ENCODE results near the gene CAPN13.

Gene CAPN13

DNA sequence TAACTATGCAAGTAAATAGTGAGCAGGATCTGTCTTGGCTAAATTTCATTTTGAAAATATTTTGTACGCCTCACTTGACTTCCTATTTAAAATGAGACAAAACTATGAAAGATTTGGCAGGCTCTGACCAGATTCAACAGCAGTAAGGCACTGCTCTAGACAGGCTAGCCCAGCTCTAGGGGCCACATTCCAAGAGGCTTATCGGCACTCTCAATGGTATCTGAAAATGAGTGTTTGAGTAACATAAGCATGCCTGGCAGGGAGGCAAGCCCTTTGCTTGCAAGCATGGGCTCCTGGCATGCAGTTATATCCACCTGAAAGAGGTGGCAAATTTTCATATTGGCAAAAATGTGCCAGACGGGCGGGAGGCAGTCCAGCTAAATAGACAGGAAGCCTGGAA is 10.5 kb downstream of the CAPN13 start:
- in situ Hi-C loops (cut with HindIII; ENCODE audit: low pct_ligation_motif_present, low pct_unique_long_range_greater_than_20kb, low sequenced_read_pairs), result no loop called here
- DNase-seq, result no peak

DNA sequence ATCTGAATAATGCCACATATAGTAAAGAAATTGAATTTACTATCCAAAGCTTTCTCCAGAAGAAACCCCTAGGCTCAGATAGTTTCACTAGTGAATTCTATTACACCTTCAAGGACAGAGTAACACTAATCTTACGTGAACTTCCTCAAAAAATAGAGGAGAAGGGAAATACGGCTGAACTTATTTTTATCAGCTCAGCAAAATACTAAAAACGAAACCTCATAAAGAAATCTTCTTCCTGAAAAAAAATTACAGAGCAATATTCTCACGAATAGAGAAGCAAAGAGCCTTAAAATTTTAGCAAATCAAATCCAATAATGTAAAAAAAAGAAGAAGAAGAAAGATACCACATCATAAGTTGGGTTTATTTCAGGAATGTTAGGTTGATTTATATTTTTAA is 14.7 kb downstream of the CAPN13 start:
- DNase-seq, result no peak
- in situ Hi-C loops (cut with HindIII; ENCODE audit: low pct_ligation_motif_present, low pct_unique_long_range_greater_than_20kb, low sequenced_read_pairs), result no loop called here

DNA sequence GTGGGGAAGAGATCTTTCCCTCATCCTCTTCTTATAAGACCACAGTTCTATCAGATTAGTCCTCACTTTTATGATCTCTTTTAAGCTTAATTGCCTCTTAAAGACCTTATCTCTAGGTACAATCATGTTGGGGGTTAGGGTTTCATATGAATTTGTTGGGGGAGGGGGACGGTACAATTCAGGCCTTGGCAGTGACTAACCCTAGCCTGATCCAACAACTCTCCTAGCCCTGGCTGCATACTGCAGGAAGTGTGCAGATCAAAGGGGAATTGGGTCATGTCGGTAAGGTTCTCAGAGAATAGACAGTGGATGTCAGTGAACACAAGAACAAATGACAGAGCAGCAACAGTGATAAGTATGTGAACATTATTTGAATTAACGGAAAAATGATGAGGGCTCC is 16.4 kb downstream of the CAPN13 start:
- in situ Hi-C loops (cut with HindIII; ENCODE audit: low pct_ligation_motif_present, low pct_unique_long_range_greater_than_20kb, low sequenced_read_pairs), result no loop called here
- DNase-seq, result no peak

DNA sequence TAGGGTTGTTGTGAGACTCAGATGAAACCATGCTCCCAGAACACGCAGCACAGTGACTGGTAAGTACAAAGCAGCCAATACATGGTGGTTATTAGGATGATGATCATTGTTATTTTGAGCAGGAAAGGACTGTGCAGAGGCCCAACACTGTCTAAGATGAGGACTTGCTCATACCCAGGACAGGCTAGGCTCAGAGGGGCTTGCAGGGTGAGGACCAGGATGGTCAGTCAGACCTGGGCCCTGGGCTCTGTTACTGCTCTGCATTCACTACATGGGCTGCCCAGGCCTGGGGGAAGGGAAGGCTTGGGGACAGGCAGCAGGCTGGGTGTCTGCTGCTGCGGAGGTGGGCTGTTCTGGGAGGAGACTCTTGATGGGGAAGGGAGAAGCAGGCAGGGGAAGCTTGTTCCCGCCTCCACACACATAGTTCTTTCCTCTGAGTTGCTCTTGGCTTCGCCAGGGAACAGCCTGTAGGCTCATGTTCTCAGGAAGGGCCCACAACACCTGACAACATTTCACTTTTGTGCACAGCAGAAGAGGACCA is 17.5 kb downstream of the CAPN13 start:
- in situ Hi-C loops (cut with HindIII; ENCODE audit: low pct_ligation_motif_present, low pct_unique_long_range_greater_than_20kb, low sequenced_read_pairs), result no loop called here
- no peak for DNase-seq

DNA sequence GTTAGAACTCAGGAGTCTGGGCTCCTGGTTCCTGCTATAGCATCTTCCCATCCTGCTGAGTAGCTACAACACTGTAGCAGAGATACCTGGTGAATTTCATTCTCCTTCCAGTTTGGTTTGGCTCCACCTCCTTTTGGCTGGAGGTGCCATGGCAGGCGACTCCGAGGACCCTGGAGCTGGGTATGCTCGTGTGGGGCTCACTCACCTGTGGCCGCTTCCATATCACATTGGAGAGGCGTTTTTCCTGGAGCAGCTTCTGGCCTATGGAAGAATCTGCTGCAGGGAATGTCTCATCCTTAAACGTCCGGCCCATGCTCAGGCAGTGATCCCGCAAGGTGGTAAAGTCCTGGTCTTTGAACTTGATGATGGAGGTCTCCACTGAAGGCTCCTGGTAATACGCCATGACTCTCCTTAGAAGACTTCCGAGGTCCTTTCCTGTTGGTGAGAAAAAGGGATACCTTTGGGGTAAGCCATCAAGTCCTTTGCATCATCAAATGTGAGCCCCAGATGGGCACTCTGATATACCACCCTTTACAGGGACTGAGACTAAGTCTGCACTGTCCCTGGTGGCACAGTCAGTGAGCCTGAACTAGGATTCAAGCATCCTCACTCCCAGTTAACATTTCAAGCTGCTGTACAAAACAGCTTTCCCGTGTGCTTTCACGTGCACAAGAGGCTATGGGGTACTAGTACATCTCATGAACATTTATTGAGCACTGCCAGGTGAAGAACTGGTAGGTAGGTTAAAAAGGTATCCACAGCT is 20.1 kb downstream of the CAPN13 start:
- in situ Hi-C loops (cut with HindIII; ENCODE audit: low pct_ligation_motif_present, low pct_unique_long_range_greater_than_20kb, low sequenced_read_pairs), result no loop called here
- no peak for DNase-seq

DNA sequence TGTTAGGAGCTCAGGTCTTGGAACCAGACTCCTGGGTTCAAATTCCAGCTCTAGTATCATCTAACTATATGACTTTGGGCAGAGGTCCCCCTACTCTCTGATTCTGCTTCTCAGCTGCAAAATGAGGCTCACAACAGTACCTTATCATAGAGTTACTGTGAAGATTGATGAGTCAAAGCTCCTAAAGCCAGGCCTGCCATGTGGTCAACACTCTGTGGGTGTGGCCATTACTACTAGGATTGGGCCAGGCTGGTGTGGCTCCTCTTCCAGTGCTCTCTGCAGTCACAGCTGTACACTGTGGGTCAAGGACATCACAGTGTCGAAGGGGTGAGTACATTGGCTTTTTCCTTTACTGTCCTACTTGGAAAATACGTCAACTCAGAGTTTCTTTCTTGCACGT is 22.6 kb downstream of the CAPN13 start:
- DNase-seq, result no peak
- in situ Hi-C loops (cut with HindIII; ENCODE audit: low pct_ligation_motif_present, low pct_unique_long_range_greater_than_20kb, low sequenced_read_pairs), result no loop called here

DNA sequence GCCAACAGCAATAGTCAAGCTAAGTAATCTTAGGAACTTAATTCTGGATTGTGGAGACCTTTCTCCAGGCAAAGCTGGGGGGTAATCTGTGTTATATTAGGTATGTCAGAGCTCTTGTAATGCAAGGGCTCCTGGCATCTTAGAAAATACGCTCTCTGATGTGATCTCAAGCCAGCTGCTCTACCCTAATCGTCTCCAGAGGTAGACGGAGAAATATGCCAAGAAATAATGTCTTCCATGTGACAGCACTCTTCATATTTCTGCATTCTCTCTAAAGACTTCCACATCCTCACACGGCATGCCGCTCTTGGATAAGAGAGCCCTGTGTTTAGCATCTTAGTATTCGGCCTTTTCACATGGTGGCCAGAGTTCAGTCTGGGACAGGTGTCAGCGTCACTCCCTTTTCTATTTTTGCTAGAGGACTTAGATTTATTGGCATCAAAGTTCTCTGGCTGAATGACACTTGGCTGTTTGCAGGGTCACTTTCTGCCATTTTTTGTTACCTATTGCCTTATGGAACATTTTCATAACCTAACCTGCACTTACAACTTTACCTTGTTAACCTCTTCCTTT is 25.2 kb downstream of the CAPN13 start:
- no peak for DNase-seq
- in situ Hi-C loops (cut with HindIII; ENCODE audit: low pct_ligation_motif_present, low pct_unique_long_range_greater_than_20kb, low sequenced_read_pairs), result no loop called here

DNA sequence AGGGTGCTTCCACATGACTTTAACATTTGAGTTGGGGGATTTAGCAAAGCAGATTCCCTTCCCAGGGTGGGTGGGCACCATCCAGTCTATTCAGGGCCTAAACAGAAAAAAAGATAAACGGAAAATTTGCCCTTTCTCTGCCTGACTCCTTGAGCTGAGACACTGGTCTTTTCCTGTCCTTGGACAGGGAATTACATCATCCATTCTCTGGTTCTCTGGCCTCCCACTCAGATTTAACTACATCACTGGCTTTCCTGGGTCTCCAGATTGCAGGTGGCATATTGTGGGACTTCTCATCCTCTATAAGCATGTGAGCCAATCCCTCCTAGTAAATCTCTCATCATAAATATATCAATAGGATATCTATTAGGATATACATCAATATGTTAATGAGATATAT is 25.8 kb downstream of the CAPN13 start:
- in situ Hi-C loops (cut with HindIII; ENCODE audit: low pct_ligation_motif_present, low pct_unique_long_range_greater_than_20kb, low sequenced_read_pairs), result no loop called here
- DNase-seq, result no peak

DNA sequence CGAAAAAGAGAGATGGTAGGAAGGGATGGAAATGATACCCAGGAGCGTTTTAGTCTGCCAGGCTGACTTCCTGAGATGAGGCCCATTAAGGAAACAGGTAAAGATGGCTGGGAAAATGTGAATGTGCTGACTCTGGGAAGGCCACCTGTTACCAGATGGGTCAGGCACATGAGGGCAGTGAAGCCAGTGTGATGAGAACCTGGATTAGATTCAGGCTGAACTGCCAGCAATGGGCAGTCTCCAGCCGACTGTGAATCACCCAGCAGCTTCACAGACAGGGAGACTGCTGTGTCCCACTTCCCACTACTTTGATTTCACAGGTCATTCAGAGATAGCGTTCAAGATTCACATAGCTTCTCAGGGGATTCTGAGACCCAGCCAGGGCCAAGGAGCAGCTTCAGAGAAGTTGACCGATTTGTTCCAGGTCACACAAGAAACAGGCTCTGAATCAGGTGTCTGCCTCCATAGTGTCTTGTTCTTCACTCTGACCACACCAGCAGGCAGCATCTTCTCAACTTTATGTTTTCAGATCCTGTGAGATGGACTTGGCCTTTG is 26.4 kb downstream of the CAPN13 start:
- DNase-seq, result no peak
- in situ Hi-C loops (cut with HindIII; ENCODE audit: low pct_ligation_motif_present, low pct_unique_long_range_greater_than_20kb, low sequenced_read_pairs), result no loop called here

DNA sequence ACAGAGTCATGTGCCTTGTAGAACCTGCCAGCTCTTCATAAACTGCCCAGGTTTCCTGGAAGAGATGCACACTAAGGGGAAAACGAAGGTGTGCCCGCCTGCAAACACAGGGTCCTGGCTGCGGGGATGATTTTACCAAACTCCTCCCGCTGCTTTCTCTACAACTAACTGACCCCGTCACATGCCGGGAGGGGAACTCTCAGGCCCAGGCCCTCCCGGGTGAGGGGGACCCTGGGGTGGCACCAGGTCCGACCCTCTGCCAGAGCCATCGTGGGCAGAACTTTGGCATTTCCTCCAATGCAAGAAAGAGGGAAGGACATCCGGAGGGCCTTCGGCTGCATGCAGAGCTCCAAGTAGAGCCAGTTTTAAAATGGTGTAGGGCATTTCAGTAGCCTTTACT is 28.6 kb downstream of the CAPN13 start:
- in situ Hi-C loops (cut with HindIII; ENCODE audit: low pct_ligation_motif_present, low pct_unique_long_range_greater_than_20kb, low sequenced_read_pairs), result no loop called here
- no peak for DNase-seq

DNA sequence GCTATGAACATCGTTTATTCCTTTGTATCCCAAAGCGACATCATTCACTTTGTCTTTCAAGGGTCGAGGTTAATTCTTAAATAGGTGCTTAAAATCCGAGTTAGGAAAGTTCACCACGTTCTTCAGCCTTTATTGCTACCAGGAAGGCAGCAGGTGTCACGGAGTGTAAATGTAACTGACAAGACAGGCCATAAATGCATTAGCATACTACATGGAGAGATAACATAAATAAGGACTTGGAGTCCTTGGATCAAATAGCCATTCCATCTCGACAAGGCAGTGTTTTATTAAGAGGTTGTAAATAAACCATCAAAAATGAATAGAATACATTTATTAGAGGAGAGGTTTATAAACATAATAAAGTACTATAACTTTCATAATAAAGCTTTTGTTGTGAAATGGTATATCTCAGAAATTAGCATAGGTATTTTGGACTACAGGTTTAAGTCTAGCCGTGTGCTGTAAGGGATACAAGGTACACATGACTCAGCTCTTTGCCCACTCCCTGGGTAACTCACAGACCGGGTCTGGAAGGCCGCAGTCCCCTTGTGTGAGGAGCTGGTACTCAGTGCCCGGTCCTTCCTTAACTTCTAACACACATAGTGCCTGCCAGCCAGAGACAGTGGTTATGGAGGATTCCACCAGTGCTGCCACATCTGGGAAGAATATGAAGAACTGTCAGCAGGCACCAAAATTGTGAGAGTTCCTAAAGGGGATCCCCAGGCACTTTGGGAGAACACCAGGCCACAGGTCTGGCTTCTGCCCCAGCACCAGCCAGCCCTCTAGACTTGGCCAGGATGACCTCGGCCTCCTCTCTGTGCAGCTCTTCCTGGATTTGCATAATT is 29.4 kb downstream of the CAPN13 start:
- no peak for DNase-seq
- in situ Hi-C loops (cut with HindIII; ENCODE audit: low pct_ligation_motif_present, low pct_unique_long_range_greater_than_20kb, low sequenced_read_pairs), result no loop called here

DNA sequence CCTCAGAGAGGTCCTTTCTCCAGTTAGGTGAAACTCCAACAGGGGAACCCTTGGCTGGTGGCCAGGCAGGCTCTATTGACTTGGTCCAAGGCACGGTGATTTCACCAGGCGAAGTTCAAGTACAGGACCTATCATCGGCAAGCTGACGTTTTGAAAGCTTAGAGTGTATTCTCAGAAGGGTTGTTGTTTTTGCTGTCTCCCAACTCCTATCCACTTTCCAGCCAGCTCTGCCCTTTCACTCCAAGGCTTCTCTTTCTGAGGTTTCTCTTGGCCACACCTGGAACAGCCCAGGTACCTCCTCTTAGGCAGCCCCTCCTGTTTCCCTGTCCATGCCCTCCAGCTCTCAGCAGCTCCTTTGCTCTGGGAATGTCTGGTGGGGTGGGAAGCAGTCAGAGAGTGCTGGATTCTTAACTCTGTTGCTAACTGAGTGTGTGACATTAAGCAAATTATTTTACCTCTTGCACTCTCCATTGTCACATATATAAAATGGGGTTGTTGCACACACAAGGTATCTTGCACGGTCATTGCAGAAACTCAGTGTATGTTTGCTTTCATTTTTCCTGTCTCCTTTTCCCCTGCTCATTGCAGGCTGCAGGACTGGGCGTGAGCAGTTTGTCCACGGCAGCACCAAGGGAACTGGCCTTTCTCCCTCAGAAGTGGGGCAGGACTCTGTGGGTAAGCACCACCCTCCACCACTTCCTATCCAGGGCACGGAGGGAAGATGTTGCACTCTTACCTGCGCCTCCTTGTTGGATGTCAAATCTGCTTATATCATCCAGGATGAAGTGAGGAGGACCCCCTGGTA is 30.2 kb downstream of the CAPN13 start:
- DNase-seq, result no peak

DNA sequence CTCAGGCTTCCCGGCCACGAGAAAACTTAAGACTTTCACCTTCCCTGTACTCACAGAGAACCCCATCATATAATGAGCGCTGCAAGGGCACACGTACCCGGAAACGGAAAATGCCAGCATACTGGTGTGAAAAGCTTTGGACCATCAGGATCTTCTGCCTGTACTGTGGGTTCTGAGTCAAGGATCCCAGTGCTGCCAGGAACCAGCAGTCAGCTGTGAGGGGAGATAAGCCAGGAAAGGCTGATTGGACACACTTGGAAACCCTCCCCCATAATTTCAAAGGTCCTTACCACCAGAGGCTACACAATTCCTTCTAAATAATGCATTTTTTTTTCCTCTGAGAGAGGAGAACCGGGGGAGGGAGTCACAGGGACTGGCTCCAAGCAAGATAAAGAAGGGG is 31.4 kb downstream of the CAPN13 start:
- DNase-seq, result no peak
- in situ Hi-C loops (cut with HindIII; ENCODE audit: low pct_ligation_motif_present, low pct_unique_long_range_greater_than_20kb, low sequenced_read_pairs), result no loop called here

More for the DNA sequence above, 30.2 kb downstream of the CAPN13 start:
- in situ Hi-C loops (cut with HindIII; ENCODE audit: low pct_ligation_motif_present, low pct_unique_long_range_greater_than_20kb, low sequenced_read_pairs), result no loop called here

DNA sequence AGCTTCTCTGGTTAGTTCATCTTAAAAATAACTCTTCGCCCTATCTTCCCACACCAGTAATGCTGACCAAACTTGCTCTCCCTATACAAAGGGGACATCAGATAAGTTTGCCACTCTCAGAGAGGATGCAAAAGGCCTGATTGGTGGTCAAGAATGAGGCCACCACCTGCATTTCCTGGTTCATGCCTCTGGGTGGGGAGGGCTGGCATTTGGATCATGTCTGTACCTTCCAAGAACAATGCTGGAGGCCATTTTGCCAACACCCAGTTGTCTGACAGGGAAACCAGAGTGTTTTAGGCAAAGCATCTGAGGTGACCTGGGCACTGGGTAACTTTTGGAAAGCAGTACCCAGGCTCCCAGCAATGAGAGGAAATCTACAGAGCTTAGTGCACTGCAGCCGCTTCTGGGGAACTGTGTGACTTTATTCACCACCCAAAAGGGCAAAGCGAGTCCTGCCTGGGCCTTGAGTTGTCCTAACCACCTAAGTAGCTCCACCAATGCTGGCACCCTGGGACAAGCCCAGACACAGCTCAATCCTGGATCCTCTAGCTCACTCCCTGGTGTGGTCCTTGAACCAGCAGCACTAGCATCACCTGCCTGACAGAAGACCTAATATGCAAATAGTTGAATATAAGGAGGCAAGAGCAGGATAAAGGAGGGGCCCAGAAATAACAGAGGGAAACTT is 35.1 kb downstream of the CAPN13 start:
- DNase-seq, result no peak
- in situ Hi-C loops (cut with HindIII; ENCODE audit: low pct_ligation_motif_present, low pct_unique_long_range_greater_than_20kb, low sequenced_read_pairs), result no loop called here

DNA sequence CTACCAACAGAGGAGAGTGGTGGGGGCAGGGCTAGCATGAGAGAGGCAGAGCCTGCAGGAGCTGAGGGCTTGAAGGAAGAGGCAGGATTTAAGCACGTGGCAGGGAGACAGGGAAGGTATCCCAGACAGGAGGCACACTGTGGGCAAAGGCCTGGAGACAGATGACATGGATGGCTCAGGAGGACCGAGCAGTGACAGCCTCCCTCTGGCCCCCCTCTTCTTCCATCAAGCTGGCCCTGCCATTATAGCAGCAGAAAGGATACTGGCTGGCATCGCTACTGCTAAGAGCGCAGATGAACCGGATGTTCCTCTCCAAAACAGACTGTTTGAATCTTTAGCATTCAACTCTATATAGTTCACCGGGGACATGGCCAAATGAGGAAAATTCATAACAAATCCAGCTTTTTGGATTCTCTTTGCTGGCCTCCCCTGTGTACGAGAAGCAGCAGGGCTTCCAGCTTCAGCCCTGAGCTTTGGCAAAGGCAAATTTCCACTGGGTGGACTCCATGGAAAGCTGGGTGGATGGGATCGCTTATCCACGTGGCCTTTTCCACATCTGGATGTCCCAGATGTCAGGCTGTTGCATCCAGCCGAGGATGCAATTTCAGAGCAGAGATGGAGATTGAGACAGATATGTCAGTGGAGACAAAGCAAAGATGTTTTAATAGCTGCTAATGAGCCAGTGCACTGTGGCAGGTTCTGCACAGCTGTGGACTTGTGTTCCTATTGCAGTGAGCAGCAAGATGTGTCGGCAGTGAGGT is 36.2 kb downstream of the CAPN13 start:
- in situ Hi-C loops (cut with HindIII; ENCODE audit: low pct_ligation_motif_present, low pct_unique_long_range_greater_than_20kb, low sequenced_read_pairs), result no loop called here
- DNase-seq, result no peak

DNA sequence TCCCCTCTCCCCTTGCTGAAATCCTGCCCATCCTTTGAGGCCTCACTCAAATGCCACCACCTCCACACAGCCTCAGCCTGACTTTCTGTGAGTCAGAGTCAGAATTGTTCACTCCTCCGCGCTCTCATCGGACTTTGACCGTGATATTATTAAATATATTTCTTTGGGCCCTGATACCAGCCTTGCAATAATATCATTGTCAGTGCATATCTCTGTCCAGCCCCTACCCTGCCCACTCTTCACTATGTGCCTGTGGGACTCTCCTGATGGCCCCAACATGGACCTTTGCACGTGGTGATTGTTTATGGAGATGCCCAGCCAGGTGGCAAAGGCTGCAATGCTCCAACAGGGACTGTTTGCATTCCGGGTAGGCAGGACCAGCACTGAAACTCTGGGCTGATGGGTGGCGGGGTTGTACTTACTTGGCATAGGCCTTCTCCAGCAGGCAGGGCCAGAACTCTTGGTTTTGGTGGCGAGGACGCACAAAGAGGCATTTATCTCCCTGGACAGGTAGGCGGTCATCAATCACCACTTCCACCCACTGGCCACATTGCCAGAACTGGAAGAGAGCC is 37.3 kb downstream of the CAPN13 start:
- in situ Hi-C loops (cut with HindIII; ENCODE audit: low pct_ligation_motif_present, low pct_unique_long_range_greater_than_20kb, low sequenced_read_pairs), result no loop called here

DNA sequence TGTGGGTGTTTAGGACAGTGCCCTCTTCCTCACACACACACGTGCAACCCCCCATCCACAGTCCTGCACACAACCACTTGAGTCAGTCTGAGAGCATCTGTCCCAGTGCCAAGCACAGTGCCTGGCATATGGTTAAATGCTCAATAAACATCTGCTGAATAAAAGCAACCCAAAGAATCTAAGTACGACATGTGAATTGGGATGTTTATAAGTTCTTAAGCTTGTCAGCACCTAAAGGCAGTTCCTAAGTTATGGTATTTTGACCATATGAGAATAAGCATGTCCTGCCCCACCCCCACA is 37.8 kb downstream of the CAPN13 start:
- no peak for DNase-seq
- in situ Hi-C loops (cut with HindIII; ENCODE audit: low pct_ligation_motif_present, low pct_unique_long_range_greater_than_20kb, low sequenced_read_pairs), result no loop called here

More for the DNA sequence above, 37.3 kb downstream of the CAPN13 start:
- DNase-seq, result no peak
